Measurements from ENCODE around the gene KIF26A.

The KIF26A gene

DNA sequence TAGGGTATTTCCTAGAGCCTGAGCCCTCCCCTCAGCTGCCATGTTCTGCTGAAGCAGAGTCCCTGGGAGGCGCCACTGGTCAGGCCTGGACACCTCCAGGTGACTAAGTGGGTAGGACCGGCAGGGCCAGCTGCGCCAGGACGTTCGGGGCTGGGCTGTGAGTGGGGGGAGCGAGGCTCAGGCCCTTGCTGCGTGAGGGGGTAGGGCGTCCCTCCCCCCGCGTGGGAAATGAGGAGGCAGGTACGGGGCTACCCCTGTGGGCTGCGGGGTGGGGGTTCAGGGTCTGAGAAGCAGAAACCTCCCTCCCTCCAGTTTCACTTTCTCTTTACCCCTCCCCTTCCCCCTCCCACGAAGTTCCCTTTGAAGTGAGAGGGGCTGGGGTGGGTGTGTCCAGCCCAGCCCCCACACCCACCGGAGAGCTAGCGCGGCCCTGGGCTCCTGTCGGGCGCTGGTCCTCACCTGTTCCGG is 22.1 kb upstream of the KIF26A start:
- TF ChIP-seq POLR2A (IDR thresholded peaks at IDR 0.05; ENCODE audit: extremely low read depth, insufficient read length) (no peak), MYC (IDR thresholded peaks at IDR 0.05; ENCODE audit: low read depth, low read length) (no peak)
- TF ChIP-seq, protein P1, sequence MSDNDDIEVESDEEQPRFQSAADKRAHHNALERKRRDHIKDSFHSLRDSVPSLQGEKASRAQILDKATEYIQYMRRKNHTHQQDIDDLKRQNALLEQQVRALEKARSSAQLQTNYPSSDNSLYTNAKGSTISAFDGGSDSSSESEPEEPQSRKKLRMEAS (IDR thresholded peaks at IDR 0.05; ENCODE audit: low read depth, low read length): no peak
- TF ChIP-seq, protein P2, sequence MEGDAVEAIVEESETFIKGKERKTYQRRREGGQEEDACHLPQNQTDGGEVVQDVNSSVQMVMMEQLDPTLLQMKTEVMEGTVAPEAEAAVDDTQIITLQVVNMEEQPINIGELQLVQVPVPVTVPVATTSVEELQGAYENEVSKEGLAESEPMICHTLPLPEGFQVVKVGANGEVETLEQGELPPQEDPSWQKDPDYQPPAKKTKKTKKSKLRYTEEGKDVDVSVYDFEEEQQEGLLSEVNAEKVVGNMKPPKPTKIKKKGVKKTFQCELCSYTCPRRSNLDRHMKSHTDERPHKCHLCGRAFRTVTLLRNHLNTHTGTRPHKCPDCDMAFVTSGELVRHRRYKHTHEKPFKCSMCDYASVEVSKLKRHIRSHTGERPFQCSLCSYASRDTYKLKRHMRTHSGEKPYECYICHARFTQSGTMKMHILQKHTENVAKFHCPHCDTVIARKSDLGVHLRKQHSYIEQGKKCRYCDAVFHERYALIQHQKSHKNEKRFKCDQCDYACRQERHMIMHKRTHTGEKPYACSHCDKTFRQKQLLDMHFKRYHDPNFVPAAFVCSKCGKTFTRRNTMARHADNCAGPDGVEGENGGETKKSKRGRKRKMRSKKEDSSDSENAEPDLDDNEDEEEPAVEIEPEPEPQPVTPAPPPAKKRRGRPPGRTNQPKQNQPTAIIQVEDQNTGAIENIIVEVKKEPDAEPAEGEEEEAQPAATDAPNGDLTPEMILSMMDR (IDR thresholded peaks at IDR 0.05; ENCODE audit: low read depth, low read length): no peak
- no peak for DNase-seq (ENCODE audit: low read depth)
- H3K4me3 ChIP-seq (ENCODE audit: low read depth, low read length): no peak overlapping the region

DNA sequence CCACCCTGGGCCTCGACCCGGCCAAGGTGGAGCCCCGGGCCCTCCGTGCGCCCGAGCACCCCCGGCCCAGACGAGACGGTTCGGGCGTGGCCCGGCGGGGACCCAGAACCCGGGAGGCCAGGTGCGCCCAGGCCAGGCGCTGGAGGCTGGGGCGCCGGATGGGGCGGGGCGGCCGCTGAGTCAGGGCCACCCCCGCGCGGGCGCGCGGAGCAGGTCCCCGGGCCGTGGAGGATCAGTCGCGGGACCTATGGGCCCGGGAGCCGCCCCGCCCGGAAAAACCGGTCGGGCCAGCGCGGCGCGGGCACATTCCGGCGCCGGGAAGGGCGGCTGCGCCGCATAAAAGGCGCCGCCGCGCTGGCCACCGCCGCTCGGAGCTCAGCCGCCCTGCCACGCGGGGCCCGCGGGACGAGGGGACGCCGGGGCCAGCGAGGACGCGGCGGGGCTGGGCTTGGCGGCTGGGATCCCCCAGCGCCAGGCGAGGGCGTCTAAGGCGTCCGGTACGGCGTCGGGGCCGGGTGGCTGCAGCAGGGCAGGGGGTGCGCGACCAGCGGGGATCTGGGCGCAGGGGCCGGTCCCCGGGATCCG is 21.5 kb upstream of the KIF26A start:
- no peak for DNase-seq (ENCODE audit: low read depth)
- no peak overlapping the region for H3K4me3 ChIP-seq (ENCODE audit: low read depth, low read length)
- TF ChIP-seq MYC (IDR thresholded peaks at IDR 0.05; ENCODE audit: low read depth, low read length): no peak
- TF ChIP-seq, protein P1 (IDR thresholded peaks at IDR 0.05; ENCODE audit: low read depth, low read length): no peak
- TF ChIP-seq, protein P2 (IDR thresholded peaks at IDR 0.05; ENCODE audit: low read depth, low read length): no peak
- no peak for TF ChIP-seq POLR2A (IDR thresholded peaks at IDR 0.05; ENCODE audit: extremely low read depth, insufficient read length)

DNA sequence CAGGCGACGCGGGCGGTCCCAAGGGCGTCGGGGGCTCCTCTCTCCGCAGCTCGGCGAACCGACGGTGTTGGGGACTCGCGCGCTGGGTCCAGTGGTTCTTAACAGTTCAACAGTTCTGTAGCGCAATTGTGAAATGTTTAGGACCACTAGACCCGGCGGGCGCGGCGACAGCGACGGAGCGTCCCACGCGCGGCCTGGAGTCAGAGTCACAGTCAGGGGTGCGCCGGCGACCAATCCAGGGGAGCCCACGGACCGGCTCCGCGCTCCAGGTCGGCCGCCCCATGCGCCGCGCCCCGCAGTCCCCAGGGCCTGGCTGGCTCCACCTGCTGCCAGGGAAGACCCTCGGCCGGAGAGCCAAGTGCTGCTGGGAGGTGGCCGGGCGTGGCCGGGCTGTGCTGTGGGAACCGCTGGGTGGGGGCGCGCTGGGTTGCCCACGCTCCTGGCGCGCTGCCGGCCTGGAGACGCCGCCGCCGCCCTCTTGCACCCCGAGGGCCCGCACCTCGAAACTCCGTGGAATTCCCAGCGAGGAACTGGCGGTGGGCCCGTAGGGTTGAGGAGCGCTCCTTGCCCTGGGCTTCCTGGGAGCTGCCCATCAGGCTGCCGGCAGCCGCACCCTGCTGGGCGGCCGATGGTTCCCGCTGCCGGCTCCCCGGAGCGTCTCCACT is 20.9 kb upstream of the KIF26A start:
- DNase-seq (ENCODE audit: low read depth): no peak
- TF ChIP-seq MYC (IDR thresholded peaks at IDR 0.05; ENCODE audit: low read depth, low read length) (no peak), POLR2A (IDR thresholded peaks at IDR 0.05; ENCODE audit: extremely low read depth, insufficient read length) (no peak)
- TF ChIP-seq, protein P2 (IDR thresholded peaks at IDR 0.05; ENCODE audit: low read depth, low read length): no peak
- TF ChIP-seq, protein P1 (IDR thresholded peaks at IDR 0.05; ENCODE audit: low read depth, low read length): no peak
- no peak overlapping the region for H3K4me3 ChIP-seq (ENCODE audit: low read depth, low read length)

DNA sequence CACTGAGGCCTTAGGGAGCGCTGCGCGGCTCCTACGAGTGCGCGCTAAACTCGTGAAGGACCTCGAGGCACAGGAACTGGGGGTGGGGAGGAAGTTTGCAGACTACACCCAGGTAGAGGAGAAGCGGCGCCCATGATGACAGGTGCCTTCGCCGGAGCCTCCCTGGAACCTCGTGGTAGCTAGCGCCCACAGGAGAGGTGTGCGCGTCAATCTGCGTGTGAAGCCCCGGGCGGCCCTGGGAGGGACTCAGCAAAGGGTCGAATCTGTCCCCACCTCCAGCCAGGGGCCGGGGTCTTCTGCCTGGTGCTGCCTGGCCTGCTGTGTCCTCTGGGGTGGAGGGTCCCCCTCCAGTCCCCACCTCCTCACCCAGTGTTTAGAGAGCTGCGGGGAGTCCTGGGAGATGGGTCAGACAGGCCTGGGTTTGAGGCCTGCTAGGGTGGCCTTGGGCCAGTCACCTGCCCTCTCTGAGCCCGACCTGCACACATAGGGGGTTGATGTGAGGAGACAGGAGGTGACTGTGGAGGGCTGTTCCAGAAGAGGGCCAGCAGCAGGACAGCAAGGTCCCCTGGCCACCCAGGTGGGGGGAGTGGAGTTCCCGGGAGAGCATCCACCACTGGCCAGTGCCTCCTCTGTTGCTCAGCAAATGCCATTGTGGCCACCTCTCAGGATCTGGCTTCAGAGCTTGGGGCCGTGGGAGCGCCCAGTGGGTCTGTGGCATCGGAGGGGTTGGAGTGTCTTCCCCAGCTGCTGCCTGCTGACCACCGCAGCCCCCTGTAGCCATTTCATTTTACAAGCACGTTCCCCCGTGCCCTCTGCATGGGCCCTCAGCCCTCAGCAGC is 20.2 kb upstream of the KIF26A start:
- TF ChIP-seq, protein P1 (IDR thresholded peaks at IDR 0.05; ENCODE audit: low read depth, low read length): no peak
- TF ChIP-seq POLR2A (IDR thresholded peaks at IDR 0.05; ENCODE audit: extremely low read depth, insufficient read length): no peak
- no peak for TF ChIP-seq MYC (IDR thresholded peaks at IDR 0.05; ENCODE audit: low read depth, low read length)
- TF ChIP-seq, protein P2 (IDR thresholded peaks at IDR 0.05; ENCODE audit: low read depth, low read length): no peak
- DNase-seq (ENCODE audit: low read depth): no peak
- H3K4me3 ChIP-seq (ENCODE audit: low read depth, low read length): no peak overlapping the region

DNA sequence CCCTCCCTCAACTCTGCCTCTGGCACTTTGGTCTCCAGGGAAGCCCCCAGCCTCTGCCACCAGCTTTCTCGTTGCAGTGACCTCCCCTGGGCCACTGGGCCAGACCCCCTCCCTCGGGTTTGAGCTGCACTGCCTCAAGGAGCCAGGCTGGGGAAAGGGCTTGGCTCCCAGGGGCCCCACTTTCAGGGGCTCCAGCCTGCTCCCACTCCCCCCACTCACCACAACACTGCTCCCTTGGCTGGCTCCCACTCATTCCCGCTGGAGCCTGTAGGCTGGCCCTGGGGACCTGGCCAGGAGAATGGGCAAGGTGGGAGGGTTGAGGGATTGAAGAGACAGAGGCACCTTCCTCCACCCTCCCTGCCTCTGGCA is 19.3 kb upstream of the KIF26A start:
- no peak for TF ChIP-seq MYC (IDR thresholded peaks at IDR 0.05; ENCODE audit: low read depth, low read length)
- TF ChIP-seq, protein P2 (IDR thresholded peaks at IDR 0.05; ENCODE audit: low read depth, low read length): no peak
- TF ChIP-seq, protein P1 (IDR thresholded peaks at IDR 0.05; ENCODE audit: low read depth, low read length): no peak
- no peak overlapping the region for H3K4me3 ChIP-seq (ENCODE audit: low read depth, low read length)
- DNase-seq (ENCODE audit: low read depth): no peak
